Fibroblast of pulmonary artery (primary cell): ENCODE results near the gene FBXO17.

Source experiments
- DNase-seq: peaks from one replicate; pipeline ENCODE4 v3.0.0-alpha.2; 2010; ENCODE audit warnings: low read depth
- H3K4me3 ChIP-seq: replicated peaks from 2 replicates; pipeline ENCODE4 v1.5.1; 2011; ENCODE audit warnings: low read depth, mild to moderate bottlenecking, control low read depth, low read length, moderate library complexity
- CTCF ChIP-seq: IDR thresholded peaks from 2 replicates; pipeline ENCODE4 v1.5.1; 2011; ENCODE audit warnings: mild to moderate bottlenecking, control low read depth, low read length, inconsistent platforms; ENCODE audit errors: missing control alignments

Gene FBXO17

GRCh38 chr19:38920602-38921419 is 54.7 kb downstream of the FBXO17 start:
- no peak for DNase-seq
- no peak overlapping the region for H3K4me3 ChIP-seq
- no peak for TF ChIP-seq CTCF

GRCh38 chr19:38919837-38920601 is 55.5 kb downstream of the FBXO17 start:
- TF ChIP-seq CTCF, result no peak

GRCh38 chr19:38918526-38918925 is 57.0 kb downstream of the FBXO17 start:
- no peak overlapping the region for H3K4me3 ChIP-seq
- no peak for TF ChIP-seq CTCF
- no peak for DNase-seq

More at GRCh38 chr19:38919837-38920601, 55.5 kb downstream of the FBXO17 start:
- DNase-seq, result no peak
- H3K4me3 ChIP-seq, result no peak overlapping the region

- DNase-seq, result peak; percentile 14
- peak; percentile 7 for TF ChIP-seq CTCF
- no peak overlapping the region for H3K4me3 ChIP-seq
Measured at GRCh38 chr19:38917921-38918491, 57.5 kb downstream of the FBXO17 start.

- H3K4me3 ChIP-seq, result no peak overlapping the region
- DNase-seq, result no peak
- TF ChIP-seq CTCF, result no peak
Measured at GRCh38 chr19:38917516-38917915, 58.0 kb downstream of the FBXO17 start.

- no peak overlapping the region for H3K4me3 ChIP-seq
- no peak for TF ChIP-seq CTCF
- DNase-seq, result no peak
Measured at GRCh38 chr19:38915329-38916321, 59.9 kb downstream of the FBXO17 start.
